Measurements from ENCODE around the gene KLHDC4. TPM values are rescaled to one million over a fixed set of nuclear protein-coding genes. Genes with fewer than 3 reads are reported as not detected.

The KLHDC4 gene
- total RNA-seq, 4 donors from 2014 or later, result 39.4 to 125 (median 63.6) TPM

- Histone ChIP-seq H3K4me3 (no peak overlapping the region), H3K27me3 (no peaks in the 10 kb centered on the region), H3K27ac (no peak overlapping the region), H3K36me3 (peaks cover 0 to 44% (median 0%) of the 10 kb centered on the region in 3 donors), H3K4me1 (no peaks in the 10 kb centered on the region), H3K9me3 (no peaks in the 10 kb centered on the region)
- DNase-seq, result no peak
- TF ChIP-seq, protein P1, sequence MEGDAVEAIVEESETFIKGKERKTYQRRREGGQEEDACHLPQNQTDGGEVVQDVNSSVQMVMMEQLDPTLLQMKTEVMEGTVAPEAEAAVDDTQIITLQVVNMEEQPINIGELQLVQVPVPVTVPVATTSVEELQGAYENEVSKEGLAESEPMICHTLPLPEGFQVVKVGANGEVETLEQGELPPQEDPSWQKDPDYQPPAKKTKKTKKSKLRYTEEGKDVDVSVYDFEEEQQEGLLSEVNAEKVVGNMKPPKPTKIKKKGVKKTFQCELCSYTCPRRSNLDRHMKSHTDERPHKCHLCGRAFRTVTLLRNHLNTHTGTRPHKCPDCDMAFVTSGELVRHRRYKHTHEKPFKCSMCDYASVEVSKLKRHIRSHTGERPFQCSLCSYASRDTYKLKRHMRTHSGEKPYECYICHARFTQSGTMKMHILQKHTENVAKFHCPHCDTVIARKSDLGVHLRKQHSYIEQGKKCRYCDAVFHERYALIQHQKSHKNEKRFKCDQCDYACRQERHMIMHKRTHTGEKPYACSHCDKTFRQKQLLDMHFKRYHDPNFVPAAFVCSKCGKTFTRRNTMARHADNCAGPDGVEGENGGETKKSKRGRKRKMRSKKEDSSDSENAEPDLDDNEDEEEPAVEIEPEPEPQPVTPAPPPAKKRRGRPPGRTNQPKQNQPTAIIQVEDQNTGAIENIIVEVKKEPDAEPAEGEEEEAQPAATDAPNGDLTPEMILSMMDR (IDR thresholded peaks at IDR 0.05), result no peak
- no peak for TF ChIP-seq POLR2A (IDR thresholded peaks at IDR 0.05)
Observed at GRCh38 chr16:87715658-87716057, 50.1 kb downstream of the KLHDC4 start.

- Histone ChIP-seq H3K27me3 (no peaks in the 10 kb centered on the region), H3K4me1 (no peaks in the 10 kb centered on the region), H3K9me3 (no peaks in the 10 kb centered on the region), H3K27ac (no peak overlapping the region), H3K36me3 (peaks cover 0 to 47% (median 0%) of the 10 kb centered on the region in 3 donors), H3K4me3 (no peak overlapping the region)
- no peak for DNase-seq
- TF ChIP-seq, protein P1 (IDR thresholded peaks at IDR 0.05), result no peak
Observed at GRCh38 chr16:87715231-87715630, 50.6 kb downstream of the KLHDC4 start.

- Histone ChIP-seq H3K27ac (peak overlapping the region in 1 of 4 donors; percentile 49), H3K4me3 (no peak overlapping the region), H3K9me3 (no peaks in the 10 kb centered on the region), H3K36me3 (peaks cover 0 to 53% (median 0%) of the 10 kb centered on the region in 3 donors), H3K27me3 (no peaks in the 10 kb centered on the region), H3K4me1 (no peaks in the 10 kb centered on the region)
- DNase-seq, result peak in 2 of 3 donors; percentile 63 to 65
- no peak for TF ChIP-seq POLR2A (IDR thresholded peaks at IDR 0.05)
- TF ChIP-seq, protein P1 (IDR thresholded peaks at IDR 0.05), result no peak
Observed at GRCh38 chr16:87713451-87714229, 52.1 kb downstream of the KLHDC4 start.

GRCh38 chr16:87712184-87712762, 53.5 kb downstream of the KLHDC4 start:
- Histone ChIP-seq H3K36me3 (peaks cover 0 to 58% (median 0%) of the 10 kb centered on the region in 3 donors), H3K9me3 (no peaks in the 10 kb centered on the region), H3K27ac (no peak overlapping the region), H3K27me3 (no peaks in the 10 kb centered on the region), H3K4me1 (no peaks in the 10 kb centered on the region), H3K4me3 (no peak overlapping the region)
- no peak for DNase-seq
- TF ChIP-seq, protein P1 (IDR thresholded peaks at IDR 0.05), result no peak
- no peak for TF ChIP-seq POLR2A (IDR thresholded peaks at IDR 0.05)

- H3K9me3 ChIP-seq, result no peaks in the 10 kb centered on the region
- peaks cover 0 to 55% (median 0%) of the 10 kb centered on the region in 3 donors for H3K36me3 ChIP-seq
- H3K27me3 ChIP-seq, result no peaks in the 10 kb centered on the region
- H3K4me3 ChIP-seq, result no peak overlapping the region
- DNase-seq, result no peak
- no peak overlapping the region for H3K27ac ChIP-seq
- H3K4me1 ChIP-seq, result no peaks in the 10 kb centered on the region
- TF ChIP-seq, protein P1 (IDR thresholded peaks at IDR 0.05), result no peak
Observed at GRCh38 chr16:87710887-87711286, 54.9 kb downstream of the KLHDC4 start.
